ENCODE data around the gene C20orf173.

DNA sequence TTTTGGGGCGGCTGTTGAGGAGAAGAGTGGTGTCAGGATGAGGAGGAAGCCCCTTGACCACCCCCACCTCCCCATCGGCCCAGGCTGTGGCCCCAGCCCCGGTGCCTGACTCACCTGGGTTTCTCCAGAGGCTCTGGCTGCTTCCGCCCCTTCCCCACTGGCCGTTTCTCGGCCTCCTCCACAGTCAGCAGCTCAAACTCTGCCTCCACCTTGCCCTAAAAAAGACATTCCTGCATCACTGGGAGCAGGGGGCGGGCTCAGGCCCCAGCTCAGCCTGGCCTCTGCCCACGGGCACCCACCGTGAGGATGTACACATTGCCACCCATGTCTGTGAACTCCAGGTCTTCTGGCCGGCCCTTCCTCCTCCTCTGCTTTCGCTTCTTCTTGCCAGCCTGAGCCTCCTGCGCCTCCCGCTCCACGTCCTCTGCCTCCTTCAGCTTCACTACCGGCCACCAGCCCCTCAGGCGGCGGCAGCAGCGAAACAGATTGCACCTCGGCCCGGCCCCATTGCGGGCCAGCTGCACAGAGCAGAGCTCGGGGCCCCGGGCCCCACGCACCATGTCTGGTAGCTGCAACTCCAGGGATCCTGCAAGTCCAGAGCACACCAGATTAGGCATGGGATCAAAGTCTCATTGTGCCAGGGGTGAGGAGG, 29.7 kb upstream of the C20orf173 start:
- TF ChIP-seq YY1 (IDR thresholded peaks at IDR 0.05; ENCODE audit: insufficient read depth, insufficient read length), result no peak
- TF ChIP-seq SUZ12 (IDR thresholded peaks at IDR 0.05; ENCODE audit: extremely low read depth, insufficient read depth, insufficient read length), result no peak
- no peak for TF ChIP-seq ZNF274 (IDR thresholded peaks at IDR 0.05; ENCODE audit: low read depth, low read length)

Measured in NT2/D1 (cell line).